MCF 10A (cell line): Measurements from ENCODE around the gene OAS2. TPM values are rescaled to one million over a fixed set of nuclear protein-coding genes. Genes with fewer than 3 reads are reported as not detected.

ENCODE experiments used
- BruUV-seq: library from RNA; stranded (reverse); fragments of 400-500 nt; replicated peaks from 2 replicates; lab custom pipeline; 2021; lab: Mats Ljungman, UMichigan
- CTCF ChIA-PET: fragments of 300-600 bp; sonication (Branson Sonifier 250); formaldehyde crosslinking; extraction: SDS; loops from one replicate; lab custom pipeline; 2021; ENCODE audit warnings: antibody characterized with exemption, inconsistent platforms; lab: Yijun Ruan, JAX
- POLR2A ChIA-PET: fragments of 300-600, 350-650 bp; sonication (Branson Sonifier 250); formaldehyde crosslinking; extraction: SDS; loops from one replicate; lab custom pipeline; 2020; ENCODE audit warnings: antibody characterized with exemption, inconsistent platforms; lab: Yijun Ruan, JAX
- DNase-seq: peaks from one replicate; pipeline ENCODE4 v3.0.0-alpha.2; 2018; ENCODE audit not compliant: unreplicated experiment
- H3K27ac Mint-ChIP-seq: one replicate; pipeline ENCODE4 v1.8.0; 2022; ENCODE audit warnings: mild to moderate bottlenecking, low read depth, mixed read lengths; ENCODE audit not compliant: unreplicated experiment
- H3K27me3 Mint-ChIP-seq: one replicate; pipeline ENCODE4 v1.8.0; 2022; ENCODE audit warnings: mixed read lengths; ENCODE audit not compliant: insufficient read depth, unreplicated experiment
- H3K36me3 Mint-ChIP-seq: one replicate; pipeline ENCODE4 v1.8.0; 2022; ENCODE audit warnings: mild to moderate bottlenecking, moderate library complexity, mixed read lengths; ENCODE audit not compliant: insufficient read depth, unreplicated experiment
- H3K4me1 Mint-ChIP-seq: one replicate; pipeline ENCODE4 v1.8.0; 2022; ENCODE audit warnings: mixed read lengths; ENCODE audit not compliant: insufficient read depth, unreplicated experiment
- H3K4me3 Mint-ChIP-seq: one replicate; pipeline ENCODE4 v1.8.0; 2022; ENCODE audit warnings: mild to moderate bottlenecking, moderate library complexity, mixed read lengths; ENCODE audit not compliant: unreplicated experiment
- H3K9me3 Mint-ChIP-seq: one replicate; pipeline ENCODE4 v1.8.0; 2022; ENCODE audit warnings: mixed read lengths; ENCODE audit not compliant: unreplicated experiment
- intact Hi-C: fragments of 100-400 bp; cut with micrococcal nuclease; formaldehyde crosslinking; loops from 2 replicates; pipeline ENCODE4 v1.14.1; 2022
- total RNA-seq: library from RNA; stranded (reverse); gene quantifications from 2 replicates; pipeline ENCODE4 v1.2.3, GENCODE V29; 2022
- TF ChIP-seq, protein P1 (sequence below): fragments of 200-600 bp; IDR thresholded peaks from one replicate; pipeline ENCODE4 v1.8.0; 2022; ENCODE audit warnings: antibody characterized with exemption, mild to moderate bottlenecking; ENCODE audit not compliant: unreplicated experiment

The OAS2 gene
- total RNA-seq, 1 experiment from 2014 or later: 0.33 TPM

GRCh38 chr12:112964067-112964670 lies 14.2 kb upstream of the OAS2 start:
- Mint-ChIP-seq H3K9me3 (peaks cover 7% of the 10 kb centered on the region), H3K4me1 (no peaks in the 10 kb centered on the region), H3K4me3 (no peak overlapping the region), H3K27ac (no peak overlapping the region), H3K36me3 (peaks cover 9% of the 10 kb centered on the region), H3K27me3 (no peaks in the 10 kb centered on the region)
- intact Hi-C loops: no loop called here
- no TSS peak for BruUV-seq
- DNase-seq: no peak
- TF ChIP-seq, protein P1, sequence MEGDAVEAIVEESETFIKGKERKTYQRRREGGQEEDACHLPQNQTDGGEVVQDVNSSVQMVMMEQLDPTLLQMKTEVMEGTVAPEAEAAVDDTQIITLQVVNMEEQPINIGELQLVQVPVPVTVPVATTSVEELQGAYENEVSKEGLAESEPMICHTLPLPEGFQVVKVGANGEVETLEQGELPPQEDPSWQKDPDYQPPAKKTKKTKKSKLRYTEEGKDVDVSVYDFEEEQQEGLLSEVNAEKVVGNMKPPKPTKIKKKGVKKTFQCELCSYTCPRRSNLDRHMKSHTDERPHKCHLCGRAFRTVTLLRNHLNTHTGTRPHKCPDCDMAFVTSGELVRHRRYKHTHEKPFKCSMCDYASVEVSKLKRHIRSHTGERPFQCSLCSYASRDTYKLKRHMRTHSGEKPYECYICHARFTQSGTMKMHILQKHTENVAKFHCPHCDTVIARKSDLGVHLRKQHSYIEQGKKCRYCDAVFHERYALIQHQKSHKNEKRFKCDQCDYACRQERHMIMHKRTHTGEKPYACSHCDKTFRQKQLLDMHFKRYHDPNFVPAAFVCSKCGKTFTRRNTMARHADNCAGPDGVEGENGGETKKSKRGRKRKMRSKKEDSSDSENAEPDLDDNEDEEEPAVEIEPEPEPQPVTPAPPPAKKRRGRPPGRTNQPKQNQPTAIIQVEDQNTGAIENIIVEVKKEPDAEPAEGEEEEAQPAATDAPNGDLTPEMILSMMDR: no peak
- CTCF ChIA-PET: interaction anchor here (1.0 to 1.9 kb wide), 2 partner anchors 29 kb away, joined by 4 to 6 read pairs; no protein-coding TSS in a partner anchor
- POLR2A ChIA-PET: interaction anchor here (0.9 kb wide), 1 partner anchor 77 kb away, joined by 3 read pairs; no protein-coding TSS in a partner anchor

- DNase-seq: no peak
- no peaks in the 10 kb centered on the region for H3K9me3 Mint-ChIP-seq
- H3K4me3 Mint-ChIP-seq: no peak overlapping the region
- H3K36me3 Mint-ChIP-seq: peaks cover 9% of the 10 kb centered on the region
- intact Hi-C loops: no loop called here
- BruUV-seq: no TSS peak
- no peaks in the 10 kb centered on the region for H3K27me3 Mint-ChIP-seq
- TF ChIP-seq, protein P1: no peak
- H3K4me1 Mint-ChIP-seq: no peaks in the 10 kb centered on the region
- ChIA-PET POLR2A (interaction anchor here (0.9 kb wide), 1 partner anchor 76 kb away, joined by 3 read pairs; no protein-coding TSS in a partner anchor), CTCF (interaction anchor here (1.0 kb wide), 1 partner anchor 29 kb away, joined by 4 read pairs; no protein-coding TSS in a partner anchor)
- H3K27ac Mint-ChIP-seq: no peak overlapping the region
Measured at GRCh38 chr12:112964915-112965314, 13.4 kb upstream of the OAS2 start.

GRCh38 chr12:112965643-112966042 lies 12.7 kb upstream of the OAS2 start:
- BruUV-seq: no TSS peak
- TF ChIP-seq, protein P1: no peak
- Mint-ChIP-seq H3K9me3 (no peaks in the 10 kb centered on the region), H3K4me3 (no peak overlapping the region), H3K4me1 (no peaks in the 10 kb centered on the region), H3K27me3 (no peaks in the 10 kb centered on the region), H3K36me3 (peaks cover 9% of the 10 kb centered on the region), H3K27ac (no peak overlapping the region)
- ChIA-PET POLR2A (no interaction called here), CTCF (interaction anchor here (0.6 kb wide), 1 partner anchor 257 kb away, joined by 4 read pairs; no protein-coding TSS in a partner anchor)
- no peak for DNase-seq
- intact Hi-C loops: no loop called here

GRCh38 chr12:112967306-112967705 lies 11.0 kb upstream of the OAS2 start:
- intact Hi-C loops: no loop called here
- no peak for DNase-seq
- BruUV-seq: no TSS peak
- no peaks in the 10 kb centered on the region for H3K9me3 Mint-ChIP-seq
- H3K36me3 Mint-ChIP-seq: peaks cover 6% of the 10 kb centered on the region
- H3K27ac Mint-ChIP-seq: no peak overlapping the region
- no peaks in the 10 kb centered on the region for H3K27me3 Mint-ChIP-seq
- no peak overlapping the region for H3K4me3 Mint-ChIP-seq
- CTCF ChIA-PET: interaction anchor here (0.6 kb wide), 1 partner anchor 1778 kb away, joined by 3 read pairs; no protein-coding TSS in a partner anchor
- TF ChIP-seq, protein P1: no peak
- POLR2A ChIA-PET: no interaction called here
- H3K4me1 Mint-ChIP-seq: no peaks in the 10 kb centered on the region
